Neural cell (in vitro differentiated cells): ENCODE data around the gene FPR1. TPM values are rescaled to one million over a fixed set of nuclear protein-coding genes. Genes with fewer than 3 reads are reported as not detected.

ENCODE experiments used
- H2AFZ ChIP-seq: fragments of 200-600, 300-800 bp; sonication (generic), shearing (Covaris generic); 2 replicates; pipeline ENCODE4 v1.6.0; 2014; ENCODE audit warnings: low read depth, mild to moderate bottlenecking, antibody characterized with exemption, low read length, moderate library complexity
- H3F3A ChIP-seq: fragments of 200-600 bp; shearing (Covaris generic); 2 replicates; pipeline ENCODE4 v1.6.1; 2016; ENCODE audit warnings: mild to moderate bottlenecking, moderate library complexity, mixed read lengths, antibody characterized with exemption, low read length; ENCODE audit not compliant: insufficient read depth, poor library complexity, severe bottlenecking
- H3K27ac ChIP-seq: fragments of 200-600, 300-800 bp; sonication (generic), shearing (Covaris generic); 2 replicates; pipeline ENCODE4 v1.5.1; 2014; ENCODE audit warnings: mild to moderate bottlenecking, low read length, moderate library complexity
- H3K27me3 ChIP-seq: fragments of 300-800, 200-600 bp; sonication (generic), shearing (Covaris generic); 2 replicates; pipeline ENCODE4 v1.6.0; 2014; ENCODE audit warnings: mild to moderate bottlenecking, low read depth, low read length, moderate library complexity; ENCODE audit not compliant: insufficient read depth
- H3K36me3 ChIP-seq: fragments of 300-800, 200-600 bp; sonication (generic), shearing (Covaris generic); 2 replicates; pipeline ENCODE4 v1.5.1; 2014; ENCODE audit warnings: mild to moderate bottlenecking, antibody characterized with exemption, low read length, moderate library complexity; ENCODE audit not compliant: insufficient read depth
- H3K4me2 ChIP-seq: fragments of 300-800, 200-600 bp; sonication (generic), shearing (Covaris generic); 2 replicates; pipeline ENCODE4 v1.6.0; 2014; ENCODE audit warnings: mild to moderate bottlenecking, low read length
- H3K4me3 ChIP-seq: fragments of 300-800, 200-600 bp; sonication (generic), shearing (Covaris generic); 2 replicates; pipeline ENCODE4 v1.5.1; 2014; ENCODE audit warnings: mild to moderate bottlenecking, low read length, moderate library complexity
- H3K79me2 ChIP-seq: fragments of 200-600 bp; shearing (Covaris generic); replicated peaks from 2 replicates; pipeline ENCODE4 v1.6.0; 2014; ENCODE audit warnings: mild to moderate bottlenecking, low read length, moderate library complexity; ENCODE audit not compliant: insufficient read depth
- H3K9ac ChIP-seq: fragments of 300-800, 200-600 bp; sonication (generic), shearing (Covaris generic); 2 replicates; pipeline ENCODE4 v1.6.1; 2016; ENCODE audit warnings: mild to moderate bottlenecking, low read length, mixed read lengths
- H3K9me2 ChIP-seq: fragments of 200-600 bp; shearing (Covaris generic); 2 replicates; pipeline ENCODE4 v1.6.1; 2016; ENCODE audit warnings: mild to moderate bottlenecking, low read length, mixed read lengths; ENCODE audit not compliant: insufficient read depth
- H3K9me3 ChIP-seq: fragments of 200-600, 300-800 bp; sonication (generic), shearing (Covaris generic); 2 replicates; pipeline ENCODE4 v1.6.1; 2016; ENCODE audit warnings: mild to moderate bottlenecking, mixed run types, low read length, moderate library complexity, mixed read lengths
- H4K20me1 ChIP-seq: fragments of 200-600 bp; shearing (Covaris generic); 2 replicates; pipeline ENCODE4 v1.6.1; 2016; ENCODE audit warnings: mild to moderate bottlenecking, mixed run types; ENCODE audit not compliant: insufficient read depth
- CTCF ChIP-seq: fragments of 450-650 bp; IDR thresholded peaks from 2 replicates; pipeline ENCODE4 v1.5.1; 2014; ENCODE audit warnings: antibody characterized with exemption, mild to moderate bottlenecking, moderate library complexity; ENCODE audit not compliant: poor library complexity, severe bottlenecking
- EP300 ChIP-seq: fragments of 450-650 bp; conservative IDR thresholded peaks from 2 replicates; pipeline ENCODE4 v1.6.1; 2014; ENCODE audit warnings: antibody characterized with exemption, mild to moderate bottlenecking, moderate library complexity; ENCODE audit not compliant: poor library complexity, severe bottlenecking
- EZH2 ChIP-seq: fragments of 200-600, 300-800 bp; shearing (Covaris generic), sonication (generic); IDR thresholded peaks from 2 replicates; pipeline ENCODE4 v1.6.1; 2014; ENCODE audit warnings: antibody characterized with exemption, low read length, borderline replicate concordance, mild to moderate bottlenecking; ENCODE audit not compliant: insufficient read depth, poor library complexity, severe bottlenecking
- MXI1 ChIP-seq: fragments of 450-650 bp; conservative IDR thresholded peaks from 2 replicates; pipeline ENCODE4 v1.6.1; 2014; ENCODE audit warnings: antibody characterized with exemption, mild to moderate bottlenecking; ENCODE audit not compliant: poor library complexity, severe bottlenecking
- POLR2AphosphoS5 ChIP-seq: IDR thresholded peaks from 2 replicates; pipeline ENCODE4 v1.6.1; 2012
- RAD21 ChIP-seq: fragments of 450-650 bp; conservative IDR thresholded peaks from 2 replicates; pipeline ENCODE4 v1.6.1; 2014; ENCODE audit warnings: antibody characterized with exemption, mild to moderate bottlenecking, moderate library complexity
- REST ChIP-seq: IDR thresholded peaks from 2 replicates; pipeline ENCODE4 v1.6.1; 2012; ENCODE audit warnings: borderline replicate concordance
- SMC3 ChIP-seq: fragments of 450-650 bp; conservative IDR thresholded peaks from 2 replicates; pipeline ENCODE4 v1.6.1; 2014; ENCODE audit warnings: antibody characterized with exemption, mild to moderate bottlenecking, moderate library complexity; ENCODE audit not compliant: poor library complexity
- TAF1 ChIP-seq: IDR thresholded peaks from 2 replicates; pipeline ENCODE4 v1.6.1; 2012; ENCODE audit warnings: low read depth
- polyA plus RNA-seq: library from polyadenylated mRNA; depleted of rRNA; stranded (reverse); fragments of >200 nt; gene quantifications from 2 replicates; pipeline ENCODE4 v1.2.3, GENCODE V29; 2014

The FPR1 gene
- polyA plus RNA-seq, 1 donor from 2014 or later = not detected

GRCh38 chr19:51761696-51762095, 10.0 kb upstream of the FPR1 start:
- Histone ChIP-seq H3F3A (no peaks in the 10 kb centered on the region), H3K36me3 (no peaks in the 10 kb centered on the region), H2AFZ (no peak overlapping the region), H4K20me1 (no peaks in the 10 kb centered on the region), H3K27ac (no peak overlapping the region), H3K27me3 (no peaks in the 10 kb centered on the region), H3K79me2 (no peaks in the 10 kb centered on the region), H3K9me2 (no peaks in the 10 kb centered on the region), H3K9ac (no peak overlapping the region), H3K4me3 (no peak overlapping the region), H3K4me2 (no peak overlapping the region), H3K9me3 (no peaks in the 10 kb centered on the region)
- no peak for TF ChIP-seq MXI1
- TF ChIP-seq TAF1 = no peak
- TF ChIP-seq POLR2AphosphoS5 = no peak
- no peak for TF ChIP-seq SMC3
- TF ChIP-seq REST = no peak
- no peak for TF ChIP-seq CTCF
- no peak for TF ChIP-seq EZH2
- TF ChIP-seq RAD21 = no peak
- no peak for TF ChIP-seq EP300

- no peaks in the 10 kb centered on the region for H3K79me2 ChIP-seq
- H3K9me3 ChIP-seq = no peaks in the 10 kb centered on the region
- no peaks in the 10 kb centered on the region for H3K36me3 ChIP-seq
- H4K20me1 ChIP-seq = no peaks in the 10 kb centered on the region
- no peaks in the 10 kb centered on the region for H3K9me2 ChIP-seq
- H2AFZ ChIP-seq = no peak within 1 kb of the TSS
- no peak within 1 kb of the TSS for H3K27ac ChIP-seq
- TF ChIP-seq REST (no peak), RAD21 (no peak), EZH2 (no peak), SMC3 (no peak), TAF1 (no peak), CTCF (no peak), EP300 (no peak), MXI1 (no peak), POLR2AphosphoS5 (no peak)
- H3K4me2 ChIP-seq = no peak within 1 kb of the TSS
- H3F3A ChIP-seq = no peaks in the 10 kb centered on the region
- H3K9ac ChIP-seq = no peak within 1 kb of the TSS
- no peaks in the 10 kb centered on the region for H3K27me3 ChIP-seq
- no peak within 1 kb of the TSS for H3K4me3 ChIP-seq
Observed at GRCh38 chr19:51760697-51761356, 9.1 kb upstream of the FPR1 start, which contains the start of gene FPR2. FPR2 (plus strand) TSS chr19:51761180; CDS start chr19:51768659, 7,479 bp downstream.
